GM12878 (cell line): ENCODE measurements around the gene GPER1. TPM values are rescaled to one million over a fixed set of nuclear protein-coding genes. Genes with fewer than 3 reads are reported as not detected.

Experiments
- ATAC-seq: fragments of 200-7000 bp; cut with Tn5 transposase; 3 replicates; pipeline ENCODE4 v1.9.1; 2020; ENCODE audit warnings: mild to moderate bottlenecking, moderate library complexity
- BruUV-seq: library from RNA; stranded (reverse); fragments of 400-500 nt; replicated peaks from 2 replicates; lab custom pipeline; 2021; lab: Mats Ljungman, UMichigan
- CTCF ChIA-PET: fragments of 300-600 bp; sonication (Branson Sonifier 250); formaldehyde crosslinking; extraction: SDS; loops from one replicate; lab custom pipeline; 2021; ENCODE audit warnings: inconsistent platforms; lab: Yijun Ruan, JAX
- POLR2A ChIA-PET: fragments of 350-600 bp; formaldehyde crosslinking; extraction: SDS; loops from one replicate; lab custom pipeline; 2021; ENCODE audit warnings: inconsistent platforms; lab: Charles Lee
- RAD21 ChIA-PET: fragments of 300-600 bp; sonication (Branson Sonifier 250); formaldehyde crosslinking; loops from one replicate; lab custom pipeline; 2023; ENCODE audit warnings: antibody characterized with exemption; ENCODE audit not compliant: unreplicated experiment; lab: Charles Lee
- SMC1A ChIA-PET: fragments of 300-600 bp; sonication (Branson Sonifier 250); formaldehyde crosslinking; loops from one replicate; lab custom pipeline; 2023; ENCODE audit not compliant: unreplicated experiment, uncharacterized antibody; lab: Charles Lee
- DNase-seq: peaks from one replicate; pipeline ENCODE4 v3.0.0-alpha.2; 2011; ENCODE audit warnings: low read depth, low spot score
- FAIRE-seq: peaks from 3 replicates; lab custom pipeline; 2011; peaks lifted over from hg19 to GRCh38; lab: Jason Lieb, UNC
- H2AFZ ChIP-seq: 2 replicates; pipeline ENCODE4 v1.6.0; 2011; ENCODE audit warnings: low read depth, low read length, control low read depth; ENCODE audit not compliant: control insufficient read depth
- H3K27ac ChIP-seq: 2 replicates; pipeline ENCODE4 v1.5.1; 2011; ENCODE audit warnings: control low read depth; ENCODE audit not compliant: control insufficient read depth, insufficient read depth
- H3K27me3 ChIP-seq, 2 experiments: replicated peaks in 1 of 2; 2 replicates each; pipeline versions ENCODE4 v1.6.0 to v1.6.1; 2011; ENCODE audit warnings: low read length in 1 of 2; ENCODE audit not compliant: control insufficient read depth in 2 of 2, insufficient read depth in 2 of 2
- H3K36me3 ChIP-seq, 2 experiments: 2 replicates each; pipeline ENCODE4 v1.5.1; 2011; ENCODE audit warnings: low read length in 1 of 2; ENCODE audit not compliant: control insufficient read depth in 2 of 2, insufficient read depth in 2 of 2
- H3K4me1 ChIP-seq: 2 replicates; pipeline ENCODE4 v1.6.1; 2011; ENCODE audit warnings: mild to moderate bottlenecking, low read length, moderate library complexity, mixed read lengths; ENCODE audit not compliant: control insufficient read depth, insufficient read depth
- H3K4me2 ChIP-seq: 2 replicates; pipeline ENCODE4 v1.6.0; 2011; ENCODE audit warnings: control low read depth; ENCODE audit not compliant: control insufficient read depth, insufficient read depth
- H3K4me3 ChIP-seq: fragments of 200-600 bp; sonication (generic); 2 replicates; pipeline ENCODE4 v1.5.1; 2016
- H3K79me2 ChIP-seq: 2 replicates; pipeline ENCODE4 v1.6.0; 2011; ENCODE audit warnings: low read length; ENCODE audit not compliant: control insufficient read depth, insufficient read depth
- H3K9ac ChIP-seq: 2 replicates; pipeline ENCODE4 v1.8.0; 2011; ENCODE audit warnings: low read length, control low read depth, mixed read lengths; ENCODE audit not compliant: control insufficient read depth, insufficient read depth
- H3K9me3 ChIP-seq: replicated peaks from 3 replicates; pipeline ENCODE4 v1.5.1; 2011; ENCODE audit warnings: mild to moderate bottlenecking, low read length; ENCODE audit not compliant: control insufficient read depth, insufficient read depth
- H4K20me1 ChIP-seq: 2 replicates; pipeline ENCODE4 v1.6.0; 2011; ENCODE audit not compliant: control insufficient read depth, insufficient read depth
- CEBPB ChIP-seq, 2 experiments: fragments of 150-350 bp in 1 of 2; IDR thresholded peaks; 2 replicates each; pipeline ENCODE4 v1.6.1; 2012 to 2014; ENCODE audit warnings: low read depth in 2 of 2, low read length in 2 of 2, borderline replicate concordance in 1 of 2, inconsistent platforms in 1 of 2
- GATAD2B ChIP-seq: fragments of 450-650 bp; conservative IDR thresholded peaks from 2 replicates; pipeline ENCODE4 v1.6.1; 2017; ENCODE audit warnings: low read depth, mild to moderate bottlenecking, moderate library complexity
- LARP7 ChIP-seq: fragments of 450-650 bp; IDR thresholded peaks from 2 replicates; pipeline ENCODE4 v1.6.1; 2017; ENCODE audit warnings: mild to moderate bottlenecking
- SMARCA5 ChIP-seq: fragments of 450-650 bp; IDR thresholded peaks from 2 replicates; pipeline ENCODE4 v1.6.1; 2017; ENCODE audit warnings: mild to moderate bottlenecking
- ZBTB40 ChIP-seq: fragments of 450-650 bp; IDR thresholded peaks from 2 replicates; pipeline ENCODE4 v1.6.1; 2016; ENCODE audit warnings: mild to moderate bottlenecking, moderate library complexity, borderline replicate concordance
- WGBS: methylation state at CpG from one replicate; pipeline ENCODE4 v1.1.6; 2016; ENCODE audit warnings: low lambda C conversion rate; ENCODE audit not compliant: insufficient replicate concordance, insufficient coverage; ENCODE audit errors: missing lambda C conversion rate; 5-methylcytosine and 5-hydroxymethylcytosine counted together
- in situ Hi-C: fragments of 300-500 bp; cut with MboI; formaldehyde crosslinking; loops from 9 replicates; pipeline ENCODE4 v1.14.3; 2018; ENCODE audit warnings: mixed read lengths
- intact Hi-C: fragments of 100-400 bp; cut with micrococcal nuclease; formaldehyde crosslinking; loops from one replicate; pipeline ENCODE4 v1.14.2; 2022; ENCODE audit not compliant: unreplicated experiment
- polyA plus RNA-seq, 11 experiments: library from polyadenylated mRNA; depleted of rRNA in 4 of 11; unstranded in 6 of 11; stranded (reverse) in 5 of 11; fragments of >200 nt; fragmentation: Nextera tagmentation in 4 of 11; fragmentation: Illumina TruSeq in 1 of 11; extraction: Ambion mirVana in 4 of 11; extraction: Trizol in 1 of 11; gene quantifications; 1 replicate in 1 of 11; 2 replicates in 10 of 11; pipeline versions ENCODE4 v1.2.1 to v1.2.3, GENCODE V29; 2011 to 2016; ENCODE audit warnings: inconsistent platforms in 2 of 11, missing spikeins in 2 of 11, low read depth in 1 of 11
- total RNA-seq, 4 experiments: library from RNA; depleted of rRNA in 3 of 4; stranded (reverse); fragments of >200 nt in 3 of 4; fragmentation: Illumina TruSeq in 1 of 4; extraction: Trizol in 1 of 4; gene quantifications; 2 replicates each; pipeline versions ENCODE4 v1.2.1 to v1.2.3, GENCODE V29; 2013 to 2021

GPER1 gene
- total and polyA plus RNA-seq, 10 of the 15 experiments (the other 5 are each of a cell fraction or from before 2014, with no cell fraction given), result 0.03 to 6.5 (median 2.6) TPM

GRCh38 chr7:1103789-1104515 lies 16.0 kb downstream of the GPER1 start:
- intact Hi-C loops (loop anchor here (1.0 to 2.0 kb wide), 2 partner anchors 17 to 34 kb away; a partner anchor contains a TSS), in situ Hi-C loops (no loop called here)
- ChIA-PET CTCF (interaction anchor here (0.9 to 6.1 kb wide), 18 partner anchors 17 to 370 kb away, joined by 3 to 77 read pairs (median 4); partner anchors contain the start of gene GPER1), SMC1A (interaction anchor here (0.6 to 5.1 kb wide), 15 partner anchors 9 to 203 kb away, joined by 3 to 38 read pairs (median 5); partner anchors contain the start of genes GPER1 and ZFAND2A), RAD21 (interaction anchor here (0.9 to 4.0 kb wide), 13 partner anchors 9 to 181 kb away, joined by 3 to 41 read pairs (median 4); partner anchors contain the start of gene GPER1), POLR2A (interaction anchor here (0.5 to 5.1 kb wide), 11 partner anchors 8 to 111 kb away, joined by 3 to 36 read pairs (median 4); partner anchors contain the start of genes GPER1 and ZFAND2A)
- Histone ChIP-seq H3K36me3 (peaks cover 1 to 2% of the 10 kb centered on the region in 2 experiments; a peak in 3 of 4 replicates), H3K9me3 (no peaks in the 10 kb centered on the region), H3K9ac (peak overlapping the region; percentile 49), H3K4me2 (peak overlapping the region; percentile 55), H4K20me1 (no peaks in the 10 kb centered on the region), H3K4me1 (peaks cover 33% of the 10 kb centered on the region), H2AFZ (peak overlapping the region; percentile 63), H3K79me2 (peaks cover 5% of the 10 kb centered on the region), H3K27me3 (no peaks in the 10 kb centered on the region), H3K4me3 (peak overlapping the region; percentile 64), H3K27ac (peak overlapping the region; percentile 70)
- ATAC-seq (peak; percentile 14), FAIRE-seq (no peak), DNase-seq (no peak)
- BruUV-seq, result no TSS peak
- TF ChIP-seq LARP7 (peak; percentile 65; the same call in 1 of the 2 replicates), CEBPB (IDR thresholded peaks at IDR 0.05; ENCODE audit: borderline replicate concordance in 1 of 2, low read depth in 2 of 2, low read length in 2 of 2) (no peak), GATAD2B (peak; percentile 39; the same call in 1 of the 2 replicates), ZBTB40 (0 out of 2 replicates have a peak, but pooled peaks have one; percentile 22), SMARCA5 (peak; percentile 62; the same call in 1 of the 2 replicates)
- whole genome bisulfite sequencing, result 49% methylated on average over 21 of the region's 21 CpGs
